Stomach (tissue), 4 donors: ENCODE measurements around the gene DLG2.

Source experiments
- CTCF ChIP-seq, 7 experiments: fragments of 450-650 bp in 4 of 7; fragments of 200-600 bp in 3 of 7; sonication (generic) in 3 of 7; IDR thresholded peaks; one replicate each; pipeline ENCODE4 v1.5.1; 2016 to 2019; ENCODE audit warnings: antibody characterized with exemption in 7 of 7, control low read depth in 2 of 7, mild to moderate bottlenecking in 1 of 7
- EP300 ChIP-seq: sonication (generic); formaldehyde crosslinking; IDR thresholded peaks from one replicate; pipeline ENCODE4 v1.6.1; 2017; ENCODE audit warnings: antibody characterized with exemption
- POLR2A ChIP-seq, 4 donors: fragments of 450-650 bp; IDR thresholded peaks; one replicate each; pipeline ENCODE4 v1.6.1; 2016; ENCODE audit warnings: antibody characterized with exemption in 4 of 4, control low read depth in 2 of 4, mild to moderate bottlenecking in 1 of 4, moderate library complexity in 1 of 4
- POLR2AphosphoS5 ChIP-seq, 3 donors: sonication (generic); formaldehyde crosslinking; IDR thresholded peaks; one replicate each; pipeline ENCODE4 v1.6.1; 2016; ENCODE audit warnings: antibody characterized with exemption in 3 of 3

- TF ChIP-seq CTCF (IDR thresholded peaks at IDR 0.05) (no peak), POLR2A (IDR thresholded peaks at IDR 0.05) (no peak), POLR2AphosphoS5 (IDR thresholded peaks at IDR 0.05) (no peak), EP300 (no peak)
These were observed 1281.5 kb downstream of the DLG2 start for GRCh38 chr11:84345597-84345996.
